GM12878 (cell line): ENCODE data around the gene TEC. TPM values are rescaled to one million over a fixed set of nuclear protein-coding genes. Genes with fewer than 3 reads are reported as not detected.
A peak's percentile ranks its signal among the peaks of the same experiment; 100 is the strongest.

Source experiments
- ATAC-seq: fragments of 200-7000 bp; cut with Tn5 transposase; 3 replicates; pipeline ENCODE4 v1.9.1; 2020; ENCODE audit warnings: mild to moderate bottlenecking, moderate library complexity
- BruUV-seq: library from RNA; stranded (reverse); fragments of 400-500 nt; replicated peaks from 2 replicates; lab custom pipeline; 2021; lab: Mats Ljungman, UMichigan
- CTCF ChIA-PET: fragments of 300-600 bp; sonication (Branson Sonifier 250); formaldehyde crosslinking; extraction: SDS; loops from one replicate; lab custom pipeline; 2021; ENCODE audit warnings: inconsistent platforms; lab: Yijun Ruan, JAX
- POLR2A ChIA-PET: fragments of 350-600 bp; formaldehyde crosslinking; extraction: SDS; loops from one replicate; lab custom pipeline; 2021; ENCODE audit warnings: inconsistent platforms; lab: Charles Lee
- RAD21 ChIA-PET: fragments of 300-600 bp; sonication (Branson Sonifier 250); formaldehyde crosslinking; loops from one replicate; lab custom pipeline; 2023; ENCODE audit warnings: antibody characterized with exemption; ENCODE audit not compliant: unreplicated experiment; lab: Charles Lee
- SMC1A ChIA-PET: fragments of 300-600 bp; sonication (Branson Sonifier 250); formaldehyde crosslinking; loops from one replicate; lab custom pipeline; 2023; ENCODE audit not compliant: unreplicated experiment, uncharacterized antibody; lab: Charles Lee
- DNase-seq: peaks from one replicate; pipeline ENCODE4 v3.0.0-alpha.2; 2011; ENCODE audit warnings: low read depth, low spot score
- FAIRE-seq: peaks from 3 replicates; lab custom pipeline; 2011; peaks lifted over from hg19 to GRCh38; lab: Jason Lieb, UNC
- H2AFZ ChIP-seq: 2 replicates; pipeline ENCODE4 v1.6.0; 2011; ENCODE audit warnings: low read depth, low read length, control low read depth; ENCODE audit not compliant: control insufficient read depth
- H3K27ac ChIP-seq: 2 replicates; pipeline ENCODE4 v1.5.1; 2011; ENCODE audit warnings: control low read depth; ENCODE audit not compliant: control insufficient read depth, insufficient read depth
- H3K27me3 ChIP-seq, 2 experiments: replicated peaks in 1 of 2; 2 replicates each; pipeline versions ENCODE4 v1.6.0 to v1.6.1; 2011; ENCODE audit warnings: low read length in 1 of 2; ENCODE audit not compliant: control insufficient read depth in 2 of 2, insufficient read depth in 2 of 2
- H3K36me3 ChIP-seq, 2 experiments: 2 replicates each; pipeline ENCODE4 v1.5.1; 2011; ENCODE audit warnings: low read length in 1 of 2; ENCODE audit not compliant: control insufficient read depth in 2 of 2, insufficient read depth in 2 of 2
- H3K4me1 ChIP-seq: 2 replicates; pipeline ENCODE4 v1.6.1; 2011; ENCODE audit warnings: mild to moderate bottlenecking, low read length, moderate library complexity, mixed read lengths; ENCODE audit not compliant: control insufficient read depth, insufficient read depth
- H3K4me2 ChIP-seq: 2 replicates; pipeline ENCODE4 v1.6.0; 2011; ENCODE audit warnings: control low read depth; ENCODE audit not compliant: control insufficient read depth, insufficient read depth
- H3K4me3 ChIP-seq: fragments of 200-600 bp; sonication (generic); 2 replicates; pipeline ENCODE4 v1.5.1; 2016
- H3K79me2 ChIP-seq: 2 replicates; pipeline ENCODE4 v1.6.0; 2011; ENCODE audit warnings: low read length; ENCODE audit not compliant: control insufficient read depth, insufficient read depth
- H3K9ac ChIP-seq: 2 replicates; pipeline ENCODE4 v1.8.0; 2011; ENCODE audit warnings: low read length, control low read depth, mixed read lengths; ENCODE audit not compliant: control insufficient read depth, insufficient read depth
- H3K9me3 ChIP-seq: replicated peaks from 3 replicates; pipeline ENCODE4 v1.5.1; 2011; ENCODE audit warnings: mild to moderate bottlenecking, low read length; ENCODE audit not compliant: control insufficient read depth, insufficient read depth
- H4K20me1 ChIP-seq: 2 replicates; pipeline ENCODE4 v1.6.0; 2011; ENCODE audit not compliant: control insufficient read depth, insufficient read depth
- BHLHE40 ChIP-seq, 2 experiments: fragments of 450-650 bp in 1 of 2; IDR thresholded peaks; 2 replicates each; pipeline ENCODE4 v1.6.1; 2011 to 2017; ENCODE audit warnings: low read depth in 2 of 2, borderline replicate concordance in 1 of 2, improper control_type of control experiment in 1 of 2, low read length in 1 of 2, mild to moderate bottlenecking in 1 of 2
- IKZF2 ChIP-seq, 2 experiments: fragments of 450-650 bp; IDR thresholded peaks; 2 replicates each; pipeline ENCODE4 v1.6.1; 2017; ENCODE audit warnings: mild to moderate bottlenecking in 2 of 2, moderate library complexity in 2 of 2
- JUNB ChIP-seq: IDR thresholded peaks from 2 replicates; pipeline ENCODE4 v1.6.1; 2016; ENCODE audit warnings: antibody characterized with exemption, mild to moderate bottlenecking
- MTA2 ChIP-seq: fragments of 450-650 bp; IDR thresholded peaks from 2 replicates; pipeline ENCODE4 v1.6.1; 2016; ENCODE audit warnings: low read depth, mild to moderate bottlenecking, moderate library complexity
- MXI1 ChIP-seq: fragments of 150-350 bp; IDR thresholded peaks from 2 replicates; pipeline ENCODE4 v1.6.1; 2011; ENCODE audit warnings: low read depth, mild to moderate bottlenecking, inconsistent platforms, low read length, improper control_type of control experiment
- PAX8 ChIP-seq: fragments of 450-650 bp; IDR thresholded peaks from 2 replicates; pipeline ENCODE4 v1.6.1; 2017; ENCODE audit warnings: mild to moderate bottlenecking, moderate library complexity
- POLR2AphosphoS2 ChIP-seq: IDR thresholded peaks from 2 replicates; pipeline ENCODE4 v1.6.1; 2011; ENCODE audit warnings: low read depth, mild to moderate bottlenecking, low read length, improper control_type of control experiment, moderate library complexity
- POLR2AphosphoS5 ChIP-seq: IDR thresholded peaks from 2 replicates; pipeline ENCODE4 v1.6.1; 2011; ENCODE audit warnings: mild to moderate bottlenecking, low read length, inconsistent platforms
- RAD51 ChIP-seq: fragments of 450-650 bp; IDR thresholded peaks from 2 replicates; pipeline ENCODE4 v1.6.1; 2016; ENCODE audit warnings: moderate library complexity, mild to moderate bottlenecking, inconsistent platforms
- SP1 ChIP-seq: IDR thresholded peaks from one replicate; pipeline ENCODE4 v1.6.1; 2011; ENCODE audit warnings: low read depth, low read length
- SPI1 ChIP-seq: IDR thresholded peaks from 2 replicates; pipeline ENCODE4 v1.6.1; 2011; ENCODE audit warnings: low read depth, mild to moderate bottlenecking, low read length, moderate library complexity, borderline replicate concordance; ENCODE audit not compliant: insufficient read depth
- ZNF24 ChIP-seq: fragments of 450-650 bp; IDR thresholded peaks from 2 replicates; pipeline ENCODE4 v1.6.1; 2017; ENCODE audit warnings: antibody characterized with exemption, mild to moderate bottlenecking
- WGBS: methylation state at CpG from one replicate; pipeline ENCODE4 v1.1.6; 2016; ENCODE audit warnings: low lambda C conversion rate; ENCODE audit not compliant: insufficient replicate concordance, insufficient coverage; ENCODE audit errors: missing lambda C conversion rate; 5-methylcytosine and 5-hydroxymethylcytosine counted together
- in situ Hi-C: fragments of 300-500 bp; cut with MboI; formaldehyde crosslinking; loops from 9 replicates; pipeline ENCODE4 v1.14.3; 2018; ENCODE audit warnings: mixed read lengths
- intact Hi-C: fragments of 100-400 bp; cut with micrococcal nuclease; formaldehyde crosslinking; loops from one replicate; pipeline ENCODE4 v1.14.2; 2022; ENCODE audit not compliant: unreplicated experiment
- polyA plus RNA-seq, 11 experiments: library from polyadenylated mRNA; depleted of rRNA in 4 of 11; unstranded in 6 of 11; stranded (reverse) in 5 of 11; fragments of >200 nt; fragmentation: Nextera tagmentation in 4 of 11; fragmentation: Illumina TruSeq in 1 of 11; extraction: Ambion mirVana in 4 of 11; extraction: Trizol in 1 of 11; gene quantifications; 1 replicate in 1 of 11; 2 replicates in 10 of 11; pipeline versions ENCODE4 v1.2.1 to v1.2.3, GENCODE V29; 2011 to 2016; ENCODE audit warnings: inconsistent platforms in 2 of 11, missing spikeins in 2 of 11, low read depth in 1 of 11
- total RNA-seq, 4 experiments: library from RNA; depleted of rRNA in 3 of 4; stranded (reverse); fragments of >200 nt in 3 of 4; fragmentation: Illumina TruSeq in 1 of 4; extraction: Trizol in 1 of 4; gene quantifications; 2 replicates each; pipeline versions ENCODE4 v1.2.1 to v1.2.3, GENCODE V29; 2013 to 2021
- TF ChIP-seq, protein P1 (sequence below): fragments of 450-650 bp; IDR thresholded peaks from 2 replicates; pipeline ENCODE4 v1.6.1; 2017; ENCODE audit warnings: mild to moderate bottlenecking, low read depth, inconsistent platforms; ENCODE audit not compliant: poor library complexity, severe bottlenecking

Gene TEC
- total and polyA plus RNA-seq, 10 of the 15 experiments (the other 5 are each of a cell fraction or from before 2014, with no cell fraction given): 7.4 to 27.2 (median 17.1) TPM

DNA sequence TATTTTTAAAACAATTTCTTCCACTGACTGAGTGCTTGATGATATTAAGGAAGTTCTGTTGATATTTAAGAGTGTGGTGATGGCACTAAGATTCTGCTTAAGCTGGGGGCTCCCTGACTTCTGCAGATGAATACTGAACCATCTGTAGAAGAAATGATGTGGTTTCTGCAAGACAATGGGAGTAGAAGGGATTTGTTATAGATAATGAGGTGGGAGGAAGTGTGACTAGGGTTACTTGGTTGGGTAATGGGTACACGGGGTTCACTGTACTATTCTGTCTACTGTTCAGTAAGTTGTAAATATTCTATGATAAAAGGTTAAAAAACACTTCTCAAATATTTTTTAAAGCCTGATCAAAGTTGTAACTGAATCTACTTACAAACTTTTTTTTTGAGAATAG is 74.7 kb downstream of the TEC start:
- DNase-seq (no peak), ATAC-seq (peak; percentile 35), FAIRE-seq (no peak)
- Histone ChIP-seq H3K4me1 (peaks cover 46% of the 10 kb centered on the region), H3K27ac (peak overlapping the region; percentile 86), H3K36me3 (peaks cover 0 to 2% of the 10 kb centered on the region in 2 experiments; a peak in 2 of 4 replicates), H4K20me1 (no peaks in the 10 kb centered on the region), H3K9me3 (no peaks in the 10 kb centered on the region), H2AFZ (no peak overlapping the region), H3K79me2 (peaks cover 92% of the 10 kb centered on the region), H3K4me3 (peak overlapping the region; percentile 81), H3K4me2 (peak overlapping the region; percentile 65), H3K9ac (peak overlapping the region; percentile 58), H3K27me3 (no peaks in the 10 kb centered on the region)
- intact Hi-C loops (loop anchor here (2.0 to 5.0 kb wide), 2 partner anchors 74 to 147 kb away; partner anchors contain the start of genes SLAIN2 and TEC), in situ Hi-C loops (no loop called here)
- 0% methylated on average over 1 of the region's 1 CpG for WGBS
- CTCF ChIA-PET: interaction anchor here (0.6 to 6.9 kb wide), 9 partner anchors 9 to 564 kb away, joined by 3 to 40 read pairs (median 4); no protein-coding TSS in a partner anchor
- no peak for TF ChIP-seq JUNB
- peak; percentile 7 to 23; a peak in 1 of 4 replicates for TF ChIP-seq IKZF2 (IDR thresholded peaks at IDR 0.05)
- peak; percentile 10; the same call in 1 of the 2 replicates for TF ChIP-seq RAD51
- TF ChIP-seq SP1: no peak
- peak; percentile 69 for TF ChIP-seq PAX8
- TF ChIP-seq ZNF24: peak; percentile 94
- peak; percentile 28; the same call in 1 of the 2 replicates for TF ChIP-seq SPI1
- TF ChIP-seq BHLHE40 (IDR thresholded peaks at IDR 0.05; ENCODE audit: borderline replicate concordance in 1 of 2, low read depth in 2 of 2, low read length in 1 of 2): peak in 1 of 2 experiments; percentile 13; a peak in 1 of 4 replicates
- TF ChIP-seq MTA2: peak; percentile 85; the same call in 1 of the 2 replicates
- 0 out of 2 replicates have a peak, but pooled peaks have one; percentile 24 for TF ChIP-seq POLR2AphosphoS2
- TF ChIP-seq MXI1: 0 out of 2 replicates have a peak, but pooled peaks have one; percentile 39
- TF ChIP-seq, protein P1, sequence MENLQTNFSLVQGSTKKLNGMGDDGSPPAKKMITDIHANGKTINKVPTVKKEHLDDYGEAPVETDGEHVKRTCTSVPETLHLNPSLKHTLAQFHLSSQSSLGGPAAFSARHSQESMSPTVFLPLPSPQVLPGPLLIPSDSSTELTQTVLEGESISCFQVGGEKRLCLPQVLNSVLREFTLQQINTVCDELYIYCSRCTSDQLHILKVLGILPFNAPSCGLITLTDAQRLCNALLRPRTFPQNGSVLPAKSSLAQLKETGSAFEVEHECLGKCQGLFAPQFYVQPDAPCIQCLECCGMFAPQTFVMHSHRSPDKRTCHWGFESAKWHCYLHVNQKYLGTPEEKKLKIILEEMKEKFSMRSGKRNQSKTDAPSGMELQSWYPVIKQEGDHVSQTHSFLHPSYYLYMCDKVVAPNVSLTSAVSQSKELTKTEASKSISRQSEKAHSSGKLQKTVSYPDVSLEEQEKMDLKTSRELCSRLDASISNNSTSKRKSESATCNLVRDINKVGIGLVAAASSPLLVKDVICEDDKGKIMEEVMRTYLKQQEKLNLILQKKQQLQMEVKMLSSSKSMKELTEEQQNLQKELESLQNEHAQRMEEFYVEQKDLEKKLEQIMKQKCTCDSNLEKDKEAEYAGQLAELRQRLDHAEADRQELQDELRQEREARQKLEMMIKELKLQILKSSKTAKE: peak; percentile 29
- no peak for TF ChIP-seq POLR2AphosphoS5
- RAD21 ChIA-PET: interaction anchor here (0.6 to 10.8 kb wide), 11 partner anchors 10 to 147 kb away, joined by 3 to 147 read pairs (median 4); no protein-coding TSS in a partner anchor
- no TSS peak for BruUV-seq
- POLR2A ChIA-PET: interaction anchor here (0.6 to 8.6 kb wide), 8 partner anchors 10 to 156 kb away, joined by 3 to 113 read pairs (median 6); no protein-coding TSS in a partner anchor
- SMC1A ChIA-PET: interaction anchor here (0.7 to 4.1 kb wide), 12 partner anchors 11 to 178 kb away, joined by 3 to 24 read pairs (median 6); no protein-coding TSS in a partner anchor
